Sigmoid colon (tissue), 4 donors: Measurements from ENCODE around the gene CS.

ENCODE experiments used
- CTCF ChIP-seq, 4 experiments: fragments of 450-650 bp in 3 of 4; fragments of 200-600 bp in 1 of 4; IDR thresholded peaks; one replicate each; pipeline ENCODE4 v1.5.1; 2016 to 2019; ENCODE audit warnings: antibody characterized with exemption in 4 of 4, mild to moderate bottlenecking in 3 of 4, moderate library complexity in 2 of 4
- POLR2AphosphoS5 ChIP-seq, 4 donors: sonication (generic); formaldehyde crosslinking; IDR thresholded peaks; one replicate each; pipeline ENCODE4 v1.6.1; 2017; ENCODE audit warnings: antibody characterized with exemption in 4 of 4

GRCh38 chr12:56257071-56257470 is 43.1 kb downstream of the CS start:
- TF ChIP-seq CTCF (IDR thresholded peaks at IDR 0.05) (no peak), POLR2AphosphoS5 (IDR thresholded peaks at IDR 0.05) (no peak)
